H1 (cell line): ENCODE results near the gene ELMO1. TPM values are rescaled to one million over a fixed set of nuclear protein-coding genes. Genes with fewer than 3 reads are reported as not detected.

Experiments used
- CTCF ChIA-PET: fragments of 300-600 bp; sonication (Branson Sonifier 250); formaldehyde crosslinking; loops from one replicate; lab custom pipeline; 2021; ENCODE audit not compliant: partially characterized antibody; lab: Charles Lee
- POLR2A ChIA-PET: fragments of 300-600 bp; sonication (Branson Sonifier 250); formaldehyde crosslinking; loops from one replicate; lab custom pipeline; 2021; ENCODE audit warnings: inconsistent platforms; ENCODE audit not compliant: partially characterized antibody; lab: Charles Lee
- DNase-seq, 2 experiments: peaks; one replicate each; pipeline versions ENCODE4 v3.0.0 to v3.0.0-alpha.2; 2010 to 2022; ENCODE audit warnings: low spot score in 2 of 2, low read depth in 1 of 2, mixed read lengths in 1 of 2
- FAIRE-seq: peaks from 2 replicates; lab custom pipeline; 2011; peaks lifted over from hg19 to GRCh38; lab: Jason Lieb, UNC
- H2AFZ ChIP-seq: 2 replicates; pipeline ENCODE4 v1.8.1; 2012; ENCODE audit warnings: low read length, inconsistent platforms
- H2AK5ac ChIP-seq: 2 replicates; pipeline ENCODE4 v1.6.1; 2013; ENCODE audit warnings: low read depth, low read length
- H2BK120ac ChIP-seq: replicated peaks from 2 replicates; pipeline ENCODE3; 2013; ENCODE audit warnings: low read depth, low read length, inconsistent platforms
- H2BK12ac ChIP-seq: 2 replicates; pipeline ENCODE4 v1.6.1; 2013; ENCODE audit warnings: low read depth, low read length
- H2BK15ac ChIP-seq: 2 replicates; pipeline ENCODE4 v1.6.1; 2013; ENCODE audit warnings: low read length
- H2BK20ac ChIP-seq: 2 replicates; pipeline ENCODE4 v1.6.1; 2013; ENCODE audit warnings: low read length
- H2BK5ac ChIP-seq: 2 replicates; pipeline ENCODE4 v1.6.1; 2013; ENCODE audit warnings: low read depth, low read length
- H3K14ac ChIP-seq: 2 replicates; pipeline ENCODE4 v1.6.1; 2013; ENCODE audit warnings: inconsistent platforms; ENCODE audit not compliant: insufficient read length
- H3K18ac ChIP-seq: 2 replicates; pipeline ENCODE4 v1.6.1; 2013; ENCODE audit warnings: low read length; ENCODE audit errors: extremely low read depth
- H3K23ac ChIP-seq: 2 replicates; pipeline ENCODE4 v1.6.1; 2013; ENCODE audit warnings: inconsistent platforms; ENCODE audit not compliant: insufficient read length
- H3K23me2 ChIP-seq: 2 replicates; pipeline ENCODE4 v1.6.1; 2013; ENCODE audit warnings: low read depth, low read length
- H3K27ac ChIP-seq: 2 replicates; pipeline ENCODE4 v1.6.1; 2011; ENCODE audit warnings: low read depth, low read length, inconsistent platforms
- H3K27me3 ChIP-seq, 4 experiments: replicated peaks in 1 of 4; 1 replicate in 1 of 4; 2 replicates in 3 of 4; pipeline versions ENCODE4 v1.6.1 to v1.8.1; 2011 to 2013; ENCODE audit warnings: low read length in 3 of 4, mild to moderate bottlenecking in 3 of 4, inconsistent platforms in 2 of 4, mixed read lengths in 2 of 4, moderate library complexity in 1 of 4; ENCODE audit not compliant: control insufficient read depth in 3 of 4, insufficient read depth in 3 of 4; ENCODE audit errors: extremely low read depth in 1 of 4
- H3K36me3 ChIP-seq, 4 experiments: 2 replicates each; pipeline versions ENCODE4 v1.6.1 to v1.8.1; 2011 to 2013; ENCODE audit warnings: mild to moderate bottlenecking in 4 of 4, low read length in 3 of 4, moderate library complexity in 2 of 4, control low read depth in 1 of 4, inconsistent platforms in 1 of 4; ENCODE audit not compliant: insufficient read depth in 4 of 4, control insufficient read depth in 2 of 4
- H3K4ac ChIP-seq: replicated peaks from 2 replicates; pipeline ENCODE3; 2013; ENCODE audit warnings: low read length, low read depth, mixed read lengths, inconsistent platforms; ENCODE audit not compliant: insufficient read length
- H3K4me1 ChIP-seq, 4 experiments: replicated peaks in 1 of 4; 1 replicate in 1 of 4; 2 replicates in 3 of 4; pipeline versions ENCODE4 v1.6.1 to v1.8.1; 2011 to 2013; ENCODE audit warnings: low read length in 3 of 4, inconsistent platforms in 2 of 4, mixed read lengths in 1 of 4; ENCODE audit not compliant: insufficient read depth in 4 of 4, control insufficient read depth in 3 of 4
- H3K4me2 ChIP-seq, 2 experiments: 2 replicates each; pipeline versions ENCODE4 v1.6.1 to v1.8.1; 2011 to 2013; ENCODE audit warnings: low read depth in 2 of 2, low read length in 2 of 2, control low read depth in 1 of 2, inconsistent platforms in 1 of 2, mild to moderate bottlenecking in 1 of 2; ENCODE audit not compliant: insufficient read depth in 1 of 2
- H3K4me3 ChIP-seq, 4 experiments: fragments of 200-600, 300-600 bp in 1 of 4; sonication (generic), shearing (Covaris generic), sonication (Bioruptor Twin) in 1 of 4; 2 replicates each; pipeline versions ENCODE4 v1.5.1 to v1.8.1; 2011 to 2016; ENCODE audit warnings: low read length in 4 of 4, low read depth in 3 of 4, control low read depth in 2 of 4, inconsistent platforms in 2 of 4, mild to moderate bottlenecking in 2 of 4, mixed read lengths in 1 of 4, moderate library complexity in 1 of 4; ENCODE audit not compliant: insufficient read depth in 2 of 4; ENCODE audit errors: extremely low read depth in 1 of 4
- H3K56ac ChIP-seq: replicated peaks from 2 replicates; pipeline ENCODE3; 2013; ENCODE audit warnings: low read depth, mild to moderate bottlenecking, mixed read lengths, low read length, inconsistent platforms; ENCODE audit not compliant: insufficient read length
- H3K79me1 ChIP-seq: 2 replicates; pipeline ENCODE4 v1.6.1; 2013; ENCODE audit warnings: low read depth, low read length, control low read depth
- H3K79me2 ChIP-seq, 2 experiments: 2 replicates each; pipeline versions ENCODE4 v1.6.1 to v1.8.1; 2012 to 2013; ENCODE audit warnings: low read length in 2 of 2, mild to moderate bottlenecking in 2 of 2, inconsistent platforms in 1 of 2; ENCODE audit not compliant: insufficient read depth in 2 of 2, control insufficient read depth in 1 of 2
- H3K9ac ChIP-seq, 4 experiments: replicated peaks in 1 of 4; 1 replicate in 1 of 4; 2 replicates in 3 of 4; pipeline versions ENCODE4 v1.6.1 to v1.8.1; 2011 to 2013; ENCODE audit warnings: low read depth in 3 of 4, low read length in 3 of 4, control low read depth in 2 of 4, mild to moderate bottlenecking in 2 of 4, moderate library complexity in 2 of 4, inconsistent platforms in 1 of 4; ENCODE audit errors: extremely low read depth in 1 of 4
- H3K9me3 ChIP-seq, 2 experiments: 2 replicates each; pipeline versions ENCODE4 v1.6.1 to v1.8.1; 2012 to 2013; ENCODE audit warnings: mild to moderate bottlenecking in 2 of 2, moderate library complexity in 2 of 2, control low read depth in 1 of 2, inconsistent platforms in 1 of 2, low read depth in 1 of 2, low read length in 1 of 2, mixed read lengths in 1 of 2; ENCODE audit not compliant: insufficient read depth in 2 of 2
- H4K20me1 ChIP-seq, 2 experiments: replicated peaks in 1 of 2; 2 replicates each; pipeline versions ENCODE3 to v1.8.1; 2011 to 2013; ENCODE audit warnings: inconsistent platforms in 2 of 2, low read length in 2 of 2, mild to moderate bottlenecking in 1 of 2; ENCODE audit not compliant: insufficient read depth in 2 of 2, control insufficient read depth in 1 of 2
- H4K5ac ChIP-seq: 2 replicates; pipeline ENCODE4 v1.6.1; 2013; ENCODE audit warnings: low read length, low read depth, mixed read lengths, inconsistent platforms; ENCODE audit not compliant: insufficient read length
- H4K8ac ChIP-seq: 2 replicates; pipeline ENCODE4 v1.8.0; 2013; ENCODE audit warnings: mild to moderate bottlenecking, moderate library complexity, low read length, inconsistent platforms; ENCODE audit not compliant: insufficient read depth; ENCODE audit errors: extremely low read depth
- H4K91ac ChIP-seq: replicated peaks from 2 replicates; pipeline ENCODE3; 2013; ENCODE audit warnings: low read length, mixed read lengths, inconsistent platforms; ENCODE audit not compliant: insufficient read length
- BCL11A ChIP-seq, 2 experiments: IDR thresholded peaks; one replicate each; pipeline ENCODE4 v1.6.1; 2011; ENCODE audit warnings: low read depth in 2 of 2, low read length in 2 of 2, mild to moderate bottlenecking in 2 of 2
- CEBPB ChIP-seq: IDR thresholded peaks from 2 replicates; pipeline ENCODE4 v1.6.1; 2012; ENCODE audit warnings: low read depth, low read length
- EGR1 ChIP-seq: IDR thresholded peaks from 2 replicates; pipeline ENCODE4 v1.6.1; 2011; ENCODE audit warnings: low read depth, low read length, borderline replicate concordance
- GABPA ChIP-seq: IDR thresholded peaks from 2 replicates; pipeline ENCODE4 v1.6.1; 2011; ENCODE audit warnings: mild to moderate bottlenecking, low read length, moderate library complexity, borderline replicate concordance; ENCODE audit not compliant: insufficient read depth
- HDAC6 ChIP-seq: IDR thresholded peaks from one replicate; pipeline ENCODE4 v1.7.1; 2012; ENCODE audit warnings: low read depth, mild to moderate bottlenecking, inconsistent platforms, low read length, moderate library complexity
- POLR2A ChIP-seq, 2 experiments: IDR thresholded peaks; 1 replicate in 1 of 2; 2 replicates in 1 of 2; pipeline ENCODE4 v1.6.1; 2011; ENCODE audit warnings: low read depth in 2 of 2, low read length in 2 of 2, mild to moderate bottlenecking in 2 of 2; ENCODE audit errors: control extremely low read depth in 1 of 2
- POLR2AphosphoS5 ChIP-seq: IDR thresholded peaks from 2 replicates; pipeline ENCODE4 v1.6.1; 2011; ENCODE audit warnings: low read depth, low read length
- POU5F1 ChIP-seq: IDR thresholded peaks from 2 replicates; pipeline ENCODE4 v1.6.1; 2011; ENCODE audit warnings: low read depth, mild to moderate bottlenecking, low read length, moderate library complexity
- SAP30 ChIP-seq: fragments of 300-600 bp; sonication (generic); IDR thresholded peaks from 2 replicates; pipeline ENCODE4 v1.7.1; 2012; ENCODE audit warnings: low read length, moderate library complexity, mild to moderate bottlenecking, inconsistent platforms; ENCODE audit not compliant: insufficient read depth, insufficient replicate concordance
- SP4 ChIP-seq: IDR thresholded peaks from 2 replicates; pipeline ENCODE4 v1.6.1; 2012; ENCODE audit warnings: low read length, inconsistent platforms
- SUZ12 ChIP-seq: fragments of 200-600 bp; sonication (generic); IDR thresholded peaks from 2 replicates; pipeline ENCODE4 v1.6.1; 2012; ENCODE audit warnings: mild to moderate bottlenecking, inconsistent platforms, low read length, moderate library complexity, mixed read lengths
- TAF1 ChIP-seq: IDR thresholded peaks from 2 replicates; pipeline ENCODE4 v1.6.1; 2011; ENCODE audit warnings: mild to moderate bottlenecking, low read depth, low read length
- TAF7 ChIP-seq: optimal IDR thresholded peaks from 2 replicates; pipeline ENCODE3; 2011; ENCODE audit warnings: low read depth, mild to moderate bottlenecking, inconsistent platforms, low read length, moderate library complexity, borderline replicate concordance
- TBP ChIP-seq: IDR thresholded peaks from 2 replicates; pipeline ENCODE4 v1.6.1; 2011; ENCODE audit warnings: low read depth, low read length, improper control_type of control experiment
- YY1 ChIP-seq: IDR thresholded peaks from 2 replicates; pipeline ENCODE4 v1.6.1; 2011; ENCODE audit warnings: low read depth, mild to moderate bottlenecking, low read length
- WGBS, 2 experiments: shearing (Covaris generic) in 1 of 2; methylation state at CpG; one replicate each; pipeline versions ENCODE4 v1.1.6 to v1.1.7; 2013 to 2015; ENCODE audit warnings: low lambda C conversion rate in 2 of 2, mixed read lengths in 2 of 2, inconsistent platforms in 1 of 2, low coverage in 1 of 2, missing lambda C conversion rate in 1 of 2; ENCODE audit not compliant: insufficient replicate concordance in 2 of 2, insufficient coverage in 1 of 2, insufficient read length in 1 of 2; ENCODE audit errors: extremely low coverage in 1 of 2, missing lambda C conversion rate in 1 of 2; 5-methylcytosine and 5-hydroxymethylcytosine counted together
- polyA plus RNA-seq, 7 experiments: library from polyadenylated mRNA; depleted of rRNA in 3 of 7; stranded (reverse) in 5 of 7; unstranded in 2 of 7; fragments of >200 nt in 5 of 7; fragments of 200-250 nt in 2 of 7; gene quantifications; 1 replicate in 5 of 7; 2 replicates in 1 of 7; 4 replicates in 1 of 7; pipeline versions ENCODE4 v1.2.1 to v1.2.3, GENCODE V29; 2011 to 2013; ENCODE audit warnings: missing spikeins in 2 of 7, mixed read lengths in 2 of 7
- total RNA-seq: library from RNA; stranded (reverse); fragmentation: NEBNext Ultra II Directional; extraction: Animal tissue kit (Norgen Biotek cat#: 25700); gene quantifications from 2 replicates; pipeline ENCODE4 v1.2.1, GENCODE V29; 2021

Gene ELMO1
- total and polyA plus RNA-seq, 2 of the 8 experiments (the other 6 are each of a cell fraction or from before 2014, with no cell fraction given): 18.4 to 21.0 TPM

GRCh38 chr7:37151741-37152413, 296.8 kb downstream of the ELMO1 start:
- Histone ChIP-seq H2BK15ac (no peak overlapping the region), H4K91ac (no peak overlapping the region), H3K27ac (no peak overlapping the region), H2AFZ (no peak overlapping the region), H3K18ac (no peak overlapping the region), H2BK12ac (no peak overlapping the region), H3K14ac (no peak overlapping the region), H3K23ac (no peak overlapping the region), H2AK5ac (no peak overlapping the region), H4K5ac (no peak overlapping the region), H2BK120ac (no peak overlapping the region), H4K20me1 (no peaks in the 10 kb centered on the region), H3K4ac (no peak overlapping the region), H2BK20ac (no peak overlapping the region), H3K9ac (no peak overlapping the region; a peak in 1 of 7 replicates), H3K4me1 (peaks cover 0 to 4% (median under 1%) of the 10 kb centered on the region in 4 experiments; a peak in 3 of 7 replicates), H3K23me2 (no peaks in the 10 kb centered on the region), H3K79me1 (no peaks in the 10 kb centered on the region), H3K9me3 (no peaks in the 10 kb centered on the region), H3K4me3 (no peak overlapping the region), H2BK5ac (no peak overlapping the region), H3K79me2 (no peaks in the 10 kb centered on the region), H3K4me2 (no peak overlapping the region), H3K36me3 (no peaks in the 10 kb centered on the region), H3K27me3 (no peaks in the 10 kb centered on the region), H3K56ac (no peak overlapping the region), H4K8ac (no peak overlapping the region)
- ChIA-PET CTCF (interaction anchor here (1.5 kb wide), 1 partner anchor 30 kb away, joined by 3 read pairs; no protein-coding TSS in a partner anchor), POLR2A (interaction anchor here (1.3 kb wide), 1 partner anchor 106 kb away, joined by 4 read pairs; no protein-coding TSS in a partner anchor)
- 94% methylated on average over 7 of the region's 7 CpGs; no CpG with 5 or more reads in 1 of the 2 experiments for WGBS, 2 experiments
- DNase-seq (no peak), FAIRE-seq (no peak)
- no peak for TF ChIP-seq GABPA
- no peak for TF ChIP-seq SAP30
- TF ChIP-seq POU5F1: no peak
- no peak for TF ChIP-seq TAF1
- no peak for TF ChIP-seq BCL11A (IDR thresholded peaks at IDR 0.05; ENCODE audit: low read depth in 2 of 2, low read length in 2 of 2)
- no peak for TF ChIP-seq YY1
- no peak for TF ChIP-seq TBP
- TF ChIP-seq CEBPB: no peak
- no peak for TF ChIP-seq SP4
- no peak for TF ChIP-seq POLR2A (IDR thresholded peaks at IDR 0.05; ENCODE audit: control extremely low read depth in 1 of 2, low read depth in 2 of 2, low read length in 2 of 2)
- TF ChIP-seq SUZ12: no peak
- no peak for TF ChIP-seq TAF7
- no peak for TF ChIP-seq EGR1
- TF ChIP-seq HDAC6: no peak
- TF ChIP-seq POLR2AphosphoS5: no peak
